Adrenal gland (tissue), 12 donors: ENCODE measurements around the gene PAPSS1. TPM values are rescaled to one million over a fixed set of nuclear protein-coding genes. Genes with fewer than 3 reads are reported as not detected.

Experiments
- DNase-seq, 7 donors: peaks; one replicate each; pipeline ENCODE4 v3.0.0-alpha.2; 2019 to 2020
- H3K27ac ChIP-seq, 5 donors: fragments of 200-600 bp; sonication (generic) in 4 of 5; 1 replicate in 3 of 5; 2 replicates in 2 of 5; pipeline versions ENCODE4 v1.5.1 to v1.8.0; 2016 to 2020; ENCODE audit warnings: mild to moderate bottlenecking in 1 of 5
- H3K27me3 ChIP-seq: fragments of 200-600 bp; 2 replicates; pipeline ENCODE4 v1.8.0; 2021
- H3K36me3 ChIP-seq, 2 donors: fragments of 200-600 bp; replicated peaks in 1 of 2; 1 replicate in 1 of 2; 2 replicates in 1 of 2; pipeline versions ENCODE4 v1.5.1 to v1.8.0; 2018 to 2022
- H3K4me1 ChIP-seq, 2 donors: fragments of 200-600 bp; replicated peaks in 1 of 2; 1 replicate in 1 of 2; 2 replicates in 1 of 2; pipeline versions ENCODE4 v1.5.1 to v1.8.0; 2018 to 2021
- H3K4me3 ChIP-seq, 4 donors: fragments of 200-600 bp; sonication (generic) in 3 of 4; one replicate each; pipeline ENCODE4 v1.5.1; 2016 to 2018
- H3K9me3 ChIP-seq, 3 donors: fragments of 200-600 bp; sonication (generic) in 1 of 3; replicated peaks in 1 of 3; 1 replicate in 2 of 3; 2 replicates in 1 of 3; pipeline versions ENCODE4 v1.5.1 to v1.8.0; 2016 to 2021
- CTCF ChIP-seq, 6 experiments: fragments of 450-650 bp in 4 of 6; fragments of 200-600 bp in 2 of 6; sonication (generic) in 1 of 6; IDR thresholded peaks; 1 replicate in 5 of 6; 2 replicates in 1 of 6; pipeline versions ENCODE4 v1.5.1 to v1.8.0; 2016 to 2021; ENCODE audit warnings: antibody characterized with exemption in 6 of 6, mild to moderate bottlenecking in 2 of 6, moderate library complexity in 1 of 6
- POLR2A ChIP-seq, 2 donors: fragments of 450-650 bp; IDR thresholded peaks; one replicate each; pipeline ENCODE4 v1.6.1; 2017; ENCODE audit warnings: antibody characterized with exemption in 2 of 2, mild to moderate bottlenecking in 2 of 2, moderate library complexity in 1 of 2
- WGBS, 4 donors: extraction: QIAGEN DNeasy Blood & Tissue Kit in 2 of 4; methylation state at CpG; one replicate each; pipeline versions ENCODE4 v1.1.5 to v1.1.7; 2013 to 2017; 5-methylcytosine and 5-hydroxymethylcytosine counted together
- intact Hi-C, 2 donors: fragments of 100-400 bp; cut with DNase I; formaldehyde crosslinking; loops; one replicate each; pipeline versions ENCODE4 v1.14.1 to v1.15.0; 2022 to 2023
- polyA plus RNA-seq, 3 donors: library from polyadenylated mRNA; stranded (reverse); fragments of 200-250 nt in 2 of 3; fragments of 350-450 nt in 1 of 3; fragmentation: Illumina TruSeq in 1 of 3; extraction: RNeasy Lipid Tissue Mini Kit (QIAGEN cat#74804) in 1 of 3; gene quantifications; one replicate each; pipeline ENCODE4 v1.2.3, GENCODE V29; 2013 to 2014
- total RNA-seq, 9 donors: library from RNA; depleted of rRNA in 4 of 9; stranded (reverse); fragments of >200 nt in 4 of 9; fragments of 120-200 nt in 1 of 9; fragmentation: NEBNext Ultra II Directional in 1 of 9; extraction: Animal tissue kit (Norgen Biotek cat#: 25700) in 1 of 9; gene quantifications; one replicate each; pipeline versions ENCODE4 v1.1.0 to v1.2.4, GENCODE V29; 2013 to 2023
- donor health status: healthy with polysubstance abuse.
- donor health status: Bipolar disorder and iron deficiency.
- donor health status: DM: yes; HTN: yes; CAD: no.
- donor health status: DM: no; HTN: no; CAD: no.
- donor health status: DM: no; HTN: no; CAD: no.
- donor health status: DM: yes; HTN: yes; CAD: no.

Gene PAPSS1
- total and polyA plus RNA-seq, 12 donors, result 13.1 to 22.6 (median 17.4) TPM

- H3K4me1 ChIP-seq, result no peaks in the 10 kb centered on the region
- 57 to 71% (median 58%) methylated on average over 2 of the region's 2 CpGs for WGBS, 4 donors
These were observed 127.5 kb downstream of the PAPSS1 start for GRCh38 chr4:107592519-107592918.

GRCh38 chr4:107589269-107589668, 130.8 kb downstream of the PAPSS1 start:
- peaks cover 0 to 7% (median 4%) of the 10 kb centered on the region in 3 donors for H3K9me3 ChIP-seq
- H3K4me1 ChIP-seq, result no peaks in the 10 kb centered on the region
- H3K4me3 ChIP-seq, result no peak overlapping the region
- no peaks in the 10 kb centered on the region for H3K27me3 ChIP-seq
- no peak for DNase-seq
- TF ChIP-seq CTCF (IDR thresholded peaks at IDR 0.05), result no peak
- no peak for TF ChIP-seq POLR2A (IDR thresholded peaks at IDR 0.05)
- intact Hi-C loops, result no loop called here
- no peak overlapping the region for H3K27ac ChIP-seq
- H3K36me3 ChIP-seq, result no peaks in the 10 kb centered on the region

More at GRCh38 chr4:107592519-107592918, 127.5 kb downstream of the PAPSS1 start:
- Histone ChIP-seq H3K4me3 (no peak overlapping the region), H3K27me3 (no peaks in the 10 kb centered on the region), H3K27ac (no peak overlapping the region), H3K36me3 (no peaks in the 10 kb centered on the region), H3K9me3 (peaks cover 0 to 7% (median 4%) of the 10 kb centered on the region in 3 donors)
- TF ChIP-seq POLR2A (IDR thresholded peaks at IDR 0.05), result no peak
- TF ChIP-seq CTCF (IDR thresholded peaks at IDR 0.05), result no peak
- intact Hi-C loops, result no loop called here
- DNase-seq, result no peak

- 39 to 65% (median 58%) methylated on average over 4 of the region's 4 CpGs for WGBS, 4 donors
- H3K4me3 ChIP-seq, result no peak overlapping the region
- H3K9me3 ChIP-seq, result peaks cover 0 to 7% (median 4%) of the 10 kb centered on the region in 3 donors
- no peaks in the 10 kb centered on the region for H3K36me3 ChIP-seq
- intact Hi-C loops, result no loop called here
- TF ChIP-seq POLR2A (IDR thresholded peaks at IDR 0.05), result no peak
- TF ChIP-seq CTCF (IDR thresholded peaks at IDR 0.05), result no peak
- DNase-seq, result no peak
- H3K4me1 ChIP-seq, result no peaks in the 10 kb centered on the region
- no peaks in the 10 kb centered on the region for H3K27me3 ChIP-seq
- no peak overlapping the region for H3K27ac ChIP-seq
These were observed 133.7 kb downstream of the PAPSS1 start for GRCh38 chr4:107586371-107586770.

- no peak for DNase-seq
- Histone ChIP-seq H3K4me1 (no peaks in the 10 kb centered on the region), H3K27me3 (no peaks in the 10 kb centered on the region), H3K9me3 (no peaks in the 10 kb centered on the region), H3K36me3 (no peaks in the 10 kb centered on the region), H3K27ac (no peak overlapping the region), H3K4me3 (no peak overlapping the region)
- WGBS, 4 donors, result 86 to 92% (median 91%) methylated on average over 8 to 13 of the region's 13 CpGs
- TF ChIP-seq CTCF (IDR thresholded peaks at IDR 0.05), result no peak
- no peak for TF ChIP-seq POLR2A (IDR thresholded peaks at IDR 0.05)
- intact Hi-C loops, result no loop called here
These were observed 140.9 kb downstream of the PAPSS1 start for GRCh38 chr4:107579099-107579498.
